HG02943 (cell line): ENCODE results near the gene ABLIM2.
"Not testable (repeated sequence)": the region's sequence is repeated elsewhere in the genome, so short reads cannot be mapped to it uniquely, and the experiment has no call there.

Experiments used
- ATAC-seq: cut with Tn5 transposase; IDR thresholded peaks from one replicate; pipeline ENCODE4 v1.9.1; 2021; ENCODE audit warnings: mild to moderate bottlenecking, low read depth, moderate library complexity; ENCODE audit not compliant: unreplicated experiment

Gene ABLIM2

DNA sequence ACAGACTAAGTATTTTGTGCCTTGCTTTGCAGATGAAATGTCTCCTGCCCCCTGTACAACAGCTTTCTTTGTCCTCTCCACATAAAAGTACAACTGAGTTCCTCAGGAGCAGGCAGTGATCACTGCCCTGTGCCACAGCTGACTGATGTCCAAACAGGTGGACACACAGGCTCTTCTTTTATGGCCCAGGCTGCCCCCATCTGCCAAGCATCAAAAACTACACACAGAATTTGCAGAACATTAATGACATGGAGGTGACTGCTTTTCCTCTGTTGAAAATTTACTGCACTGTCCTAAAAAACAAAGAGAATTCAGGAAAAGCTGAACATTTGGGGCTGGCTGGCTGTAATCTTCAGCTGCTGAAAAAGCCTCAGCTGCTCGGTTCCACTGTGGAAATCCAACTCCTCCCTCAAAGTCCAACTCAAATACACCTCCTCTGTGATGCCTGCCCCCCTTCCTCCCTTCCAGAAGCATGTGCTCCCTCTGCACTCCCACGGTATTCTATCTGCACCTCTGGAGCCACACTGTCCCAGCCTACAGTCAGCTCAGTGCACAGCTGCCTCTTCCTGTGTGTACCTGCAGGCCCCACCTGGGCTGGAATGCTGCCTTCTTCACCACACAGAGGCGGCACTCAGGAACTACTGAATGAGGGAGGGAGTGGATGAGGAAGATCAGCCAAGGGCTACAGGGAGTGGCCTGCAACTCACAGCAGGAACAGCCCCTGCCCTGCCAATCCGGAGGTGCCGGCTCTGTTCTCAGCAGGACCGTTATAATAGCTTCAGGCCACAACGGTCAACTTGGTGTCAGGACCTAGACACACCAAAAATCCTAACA lies 229.3 kb downstream of the ABLIM2 start:
- ATAC-seq: no peak

DNA sequence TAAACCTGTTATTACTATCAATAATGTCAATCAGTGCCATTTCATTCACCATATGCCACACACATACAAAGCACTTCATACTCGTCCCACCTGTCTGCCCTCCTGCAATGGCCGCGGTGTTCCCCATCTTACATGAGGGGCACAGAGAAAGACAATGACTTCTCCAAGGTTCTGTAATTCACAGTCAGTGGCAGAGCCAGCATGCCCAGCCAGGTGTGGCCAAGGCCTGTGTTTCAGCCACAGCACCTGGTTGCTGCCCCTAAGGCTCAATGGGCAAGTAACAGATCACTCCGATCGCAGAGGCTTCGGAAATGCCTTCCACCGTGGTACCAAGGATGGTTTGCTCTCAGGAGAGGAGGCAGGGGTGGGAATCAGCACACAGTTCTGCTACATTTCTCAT lies 229.9 kb downstream of the ABLIM2 start:
- no peak for ATAC-seq

DNA sequence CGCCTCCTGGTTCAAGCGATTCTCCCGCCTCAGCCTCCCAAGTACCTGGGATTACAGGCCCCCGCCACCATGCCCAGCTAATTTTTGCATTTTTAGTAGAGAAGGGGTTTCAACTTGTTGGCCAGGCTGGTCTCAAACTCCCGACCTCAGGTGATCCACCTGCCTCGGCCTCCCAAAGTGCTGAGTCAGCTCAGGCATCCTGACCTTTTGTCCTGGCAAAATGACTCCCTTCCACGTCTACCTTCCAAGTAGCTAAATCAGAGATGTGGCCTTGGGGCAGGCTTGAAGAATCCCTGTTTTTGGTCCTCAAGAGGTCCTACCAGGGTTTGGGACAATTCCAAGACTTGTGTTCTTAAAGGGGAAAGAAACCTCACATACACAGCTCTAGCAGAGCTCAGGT lies 231.8 kb downstream of the ABLIM2 start:
- ATAC-seq: no peak

DNA sequence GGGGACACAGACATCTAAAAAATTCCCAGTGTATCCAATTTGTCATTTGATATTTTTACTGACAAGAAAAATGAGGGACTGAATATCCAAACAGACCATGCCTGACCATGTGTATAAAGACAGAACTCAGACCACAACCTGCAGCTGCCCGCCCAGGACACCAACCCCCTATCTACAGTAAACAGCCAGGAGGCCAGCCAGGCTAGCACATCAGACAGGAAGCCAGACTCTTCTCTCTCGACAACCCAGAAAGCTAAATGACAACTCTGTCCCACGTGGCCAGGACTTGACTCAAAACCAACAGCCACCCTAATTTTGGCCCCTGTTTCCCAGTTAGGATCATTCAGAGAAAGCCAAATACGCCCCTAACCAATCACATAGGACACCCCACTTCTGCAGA lies 234.0 kb downstream of the ABLIM2 start:
- ATAC-seq: no peak

DNA sequence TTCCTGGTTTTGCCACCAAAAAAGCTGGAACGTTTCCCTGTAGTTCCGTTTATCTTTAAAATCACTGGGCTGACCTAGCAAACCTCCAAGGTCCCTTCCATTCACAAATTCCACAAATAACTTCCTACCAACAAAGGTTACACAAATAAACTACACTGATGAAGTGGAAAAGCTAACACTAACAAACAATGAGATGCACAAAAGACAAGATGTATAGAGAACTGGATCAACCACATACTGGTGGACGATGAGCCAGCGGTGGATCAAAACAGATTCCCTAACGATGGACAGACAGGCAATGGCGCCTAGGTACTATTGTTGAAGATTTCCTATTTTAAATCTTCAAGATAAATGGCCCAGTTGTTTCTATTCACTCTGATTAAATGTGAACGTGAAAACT lies 234.4 kb downstream of the ABLIM2 start:
- ATAC-seq: no peak

- ATAC-seq: no peak
These were observed 236.1 kb downstream of the ABLIM2 start for GRCh38 chr4:7922466-7922865.

DNA sequence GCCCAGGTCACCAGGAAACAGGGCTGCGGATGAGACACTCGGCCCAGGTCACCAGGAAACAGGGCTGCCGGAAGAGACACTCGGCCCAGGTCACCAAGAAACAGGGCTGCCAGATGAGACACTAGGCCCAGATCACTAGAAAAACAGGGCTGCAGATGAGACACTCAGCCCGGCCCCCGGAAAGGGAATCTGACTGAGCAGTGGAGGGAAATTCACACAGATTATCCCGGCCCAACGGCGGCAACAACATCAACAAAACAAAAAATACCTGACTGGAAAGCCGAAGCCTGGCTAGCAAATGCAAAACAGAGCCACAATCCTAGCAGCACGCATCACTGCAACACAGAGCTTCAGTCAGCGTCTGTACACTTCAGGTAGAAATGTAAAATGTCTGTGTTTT lies 239.6 kb downstream of the ABLIM2 start:
- no peak for ATAC-seq

DNA sequence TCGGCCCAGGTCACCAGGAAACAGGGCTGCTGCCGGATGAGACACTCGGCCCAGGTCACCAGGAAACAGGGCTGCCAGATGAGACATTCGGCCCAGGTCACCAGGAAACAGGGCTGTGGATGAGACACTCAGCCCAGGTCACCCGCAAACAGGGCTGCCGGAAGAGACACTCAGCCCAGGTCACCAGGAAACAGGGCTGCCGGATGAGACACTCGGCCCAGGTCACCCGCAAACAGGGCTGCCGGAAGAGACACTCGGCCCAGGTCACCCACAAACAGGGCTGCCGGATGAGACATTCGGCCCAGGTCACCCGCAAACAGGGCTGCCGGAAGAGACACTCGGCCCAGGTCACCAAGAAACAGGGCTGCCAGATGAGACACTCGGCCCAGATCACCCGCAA lies 240.4 kb downstream of the ABLIM2 start:
- ATAC-seq: not testable (repeated sequence)

DNA sequence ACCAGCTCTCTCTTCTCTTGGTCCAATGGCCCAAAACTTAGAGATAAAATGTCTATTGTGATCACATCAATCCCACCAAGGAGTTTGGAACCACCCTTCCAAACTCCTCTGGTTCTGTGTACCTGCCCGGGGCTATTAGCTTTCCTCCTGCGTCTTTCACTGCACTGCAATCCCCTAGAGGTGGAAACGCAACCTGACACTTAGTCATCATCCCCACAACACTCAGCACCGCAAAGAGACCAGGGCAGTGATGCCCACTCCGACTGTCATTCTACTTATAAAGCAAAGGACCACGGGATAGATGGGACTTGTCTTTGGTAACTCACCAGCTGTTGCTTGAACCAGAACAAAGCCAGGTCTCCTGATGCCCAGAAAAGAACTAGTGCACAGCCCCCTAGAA lies 240.9 kb downstream of the ABLIM2 start:
- ATAC-seq: no peak

GRCh38 chr4:7915875-7916242 lies 242.8 kb downstream of the ABLIM2 start:
- no peak for ATAC-seq
